Chondrocyte (in vitro differentiated cells): ENCODE results near the gene MEX3A. TPM values are rescaled to one million over a fixed set of nuclear protein-coding genes. Genes with fewer than 3 reads are reported as not detected.

Experiments
- DNase-seq: peaks from one replicate; pipeline ENCODE4 v3.0.0; 2021; ENCODE audit warnings: mixed read lengths, low spot score
- H3K27ac Mint-ChIP-seq: one replicate; pipeline ENCODE4 v1.8.0; 2021; ENCODE audit warnings: mild to moderate bottlenecking, moderate library complexity, mixed read lengths; ENCODE audit not compliant: unreplicated experiment
- H3K27me3 Mint-ChIP-seq: 2 replicates; pipeline ENCODE4 v1.8.0; 2021; ENCODE audit warnings: low read depth, mixed read lengths
- H3K36me3 Mint-ChIP-seq: 2 replicates; pipeline ENCODE4 v1.8.0; 2021; ENCODE audit warnings: low read depth, mixed read lengths
- H3K4me1 Mint-ChIP-seq: 2 replicates; pipeline ENCODE4 v1.8.0; 2021; ENCODE audit warnings: low read depth, mild to moderate bottlenecking, mixed read lengths
- H3K4me3 Mint-ChIP-seq: one replicate; pipeline ENCODE4 v1.8.0; 2021; ENCODE audit warnings: mild to moderate bottlenecking, moderate library complexity, mixed read lengths; ENCODE audit not compliant: unreplicated experiment
- H3K9me3 Mint-ChIP-seq: 2 replicates; pipeline ENCODE4 v1.8.0; 2021; ENCODE audit warnings: low read depth, mixed read lengths
- CTCF ChIP-seq: fragments of 200-600 bp; sonication (generic); IDR thresholded peaks from 2 replicates; pipeline ENCODE4 v1.5.0; 2021; ENCODE audit warnings: antibody characterized with exemption, mild to moderate bottlenecking, moderate library complexity
- total RNA-seq: library from RNA; stranded (reverse); gene quantifications from 3 replicates; pipeline ENCODE4 v1.2.1, GENCODE V29; 2021

Gene MEX3A
- total RNA-seq, 1 donor from 2014 or later: 12.7 TPM

GRCh38 chr1:156115514-156116374, 33.5 kb upstream of the MEX3A start:
- Mint-ChIP-seq H3K4me3 (peak overlapping the region; percentile 98), H3K36me3 (peaks cover 17% of the 10 kb centered on the region), H3K27me3 (no peaks in the 10 kb centered on the region), H3K27ac (peak overlapping the region; percentile 99), H3K9me3 (no peaks in the 10 kb centered on the region), H3K4me1 (peaks cover 69% of the 10 kb centered on the region)
- no peak for DNase-seq
- TF ChIP-seq CTCF: no peak

GRCh38 chr1:156114919-156115513, 32.8 kb upstream of the MEX3A start:
- Mint-ChIP-seq H3K4me1 (peaks cover 62% of the 10 kb centered on the region), H3K36me3 (peaks cover 15% of the 10 kb centered on the region), H3K27me3 (no peaks in the 10 kb centered on the region), H3K4me3 (peak overlapping the region; percentile 98), H3K27ac (peak overlapping the region; percentile 99), H3K9me3 (no peaks in the 10 kb centered on the region)
- DNase-seq: no peak
- no peak for TF ChIP-seq CTCF

- Mint-ChIP-seq H3K4me3 (peak within 1 kb of the TSS; percentile 98), H3K27ac (peak within 1 kb of the TSS; percentile 99), H3K36me3 (peaks cover 15% of the 10 kb centered on the region), H3K4me1 (peaks cover 55% of the 10 kb centered on the region), H3K27me3 (no peaks in the 10 kb centered on the region), H3K9me3 (no peaks in the 10 kb centered on the region)
- no peak for TF ChIP-seq CTCF
- DNase-seq: no peak
Measured at GRCh38 chr1:156114101-156114918, 32.0 kb upstream of the MEX3A start, which contains the start of gene LMNA. LMNA (plus strand) TSS chr1:156114711; CDS start chr1:156114919, 208 bp downstream.

- DNase-seq: no peak
- Mint-ChIP-seq H3K27ac (peak overlapping the region; percentile 99), H3K9me3 (no peaks in the 10 kb centered on the region), H3K4me1 (peaks cover 46% of the 10 kb centered on the region), H3K36me3 (peaks cover 15% of the 10 kb centered on the region), H3K27me3 (no peaks in the 10 kb centered on the region), H3K4me3 (peak overlapping the region; percentile 98)
- TF ChIP-seq CTCF: no peak
Measured at GRCh38 chr1:156113282-156113950, 31.2 kb upstream of the MEX3A start.
